HepG2 (cell line): ENCODE measurements around the gene MSMB. TPM values are rescaled to one million over a fixed set of nuclear protein-coding genes. Genes with fewer than 3 reads are reported as not detected.
A peak's percentile ranks its signal among the peaks of the same experiment; 100 is the strongest.
"Not testable (repeated sequence)": the region's sequence is repeated elsewhere in the genome, so short reads cannot be mapped to it uniquely, and the experiment has no call there.

Experiments used
- ELF3 ChIP-seq: IDR thresholded peaks from 2 replicates; pipeline ENCODE4 v1.6.1; 2016; ENCODE audit warnings: missing genetic modification reagents, missing compliant biosample characterization
- FOXK1 ChIP-seq: sonication (generic); formaldehyde crosslinking; IDR thresholded peaks from 2 replicates; pipeline ENCODE4 v1.4.0; 2020; ENCODE audit warnings: low read depth, missing genetic modification reagents, borderline replicate concordance
- ISL2 ChIP-seq: sonication (generic); formaldehyde crosslinking; IDR thresholded peaks from 2 replicates; pipeline ENCODE4 v1.5.0; 2020; ENCODE audit warnings: missing genetic modification reagents
- LCORL ChIP-seq, 2 experiments: fragments of 450-650 bp in 1 of 2; sonication (generic) in 1 of 2; formaldehyde crosslinking in 1 of 2; IDR thresholded peaks; 2 replicates each; pipeline versions ENCODE4 v1.5.0 to v1.6.1; 2017 to 2020; ENCODE audit warnings: antibody characterized with exemption in 1 of 2, missing genetic modification reagents in 1 of 2
- POLR2AphosphoS5 ChIP-seq: IDR thresholded peaks from 2 replicates; pipeline ENCODE4 v1.6.1; 2012; ENCODE audit warnings: low read depth, low read length
- PPARG ChIP-seq: conservative IDR thresholded peaks from 2 replicates; pipeline ENCODE4 v1.6.1; 2016; ENCODE audit warnings: missing biosample characterization, missing genetic modification reagents
- SOX5 ChIP-seq: IDR thresholded peaks from 2 replicates; pipeline ENCODE4 v1.6.1; 2016; ENCODE audit warnings: borderline replicate concordance
- ZNF264 ChIP-seq: sonication (generic); formaldehyde crosslinking; IDR thresholded peaks from 2 replicates; pipeline ENCODE4 v1.4.0; 2020; ENCODE audit warnings: missing genetic modification reagents
- ZNF460 ChIP-seq: sonication (generic); formaldehyde crosslinking; IDR thresholded peaks from 2 replicates; pipeline ENCODE4 v1.5.1; 2020; ENCODE audit warnings: missing genetic modification reagents, mild to moderate bottlenecking, borderline replicate concordance
- ZNF580 ChIP-seq: IDR thresholded peaks from 2 replicates; pipeline ENCODE4 v1.6.1; 2016; ENCODE audit warnings: low read depth, borderline replicate concordance
- ZNF605 ChIP-seq: sonication (generic); formaldehyde crosslinking; IDR thresholded peaks from 2 replicates; pipeline ENCODE4 v1.8.0; 2022; ENCODE audit warnings: mild to moderate bottlenecking, missing genetic modification reagents
- ZNF878 ChIP-seq: sonication (generic); formaldehyde crosslinking; IDR thresholded peaks from 2 replicates; pipeline ENCODE4 v1.8.1; 2023; ENCODE audit warnings: mild to moderate bottlenecking, missing genetic modification reagents, moderate library complexity
- polyA plus RNA-seq, 8 experiments: library from polyadenylated mRNA; depleted of rRNA in 3 of 8; stranded (reverse) in 7 of 8; unstranded in 1 of 8; fragments of >200 nt; fragmentation: Illumina TruSeq in 4 of 8; extraction: Trizol in 4 of 8; gene quantifications; 2 replicates each; pipeline versions ENCODE4 v1.2.1 to v1.2.3, GENCODE V29; 2011 to 2016; ENCODE audit warnings: low read depth in 4 of 8, missing spikeins in 1 of 8, mixed read lengths in 1 of 8; ENCODE audit not compliant: insufficient read depth in 1 of 8
- total RNA-seq, 5 experiments: library from RNA; depleted of rRNA; stranded (reverse); fragments of >200 nt; fragmentation: Illumina TruSeq; extraction: Trizol; gene quantifications; 2 replicates each; pipeline ENCODE4 v1.2.3, GENCODE V29; 2016; ENCODE audit warnings: low read depth in 1 of 5
- TF ChIP-seq, protein P1 (sequence below): IDR thresholded peaks from 2 replicates; pipeline ENCODE4 v1.6.1; 2016; ENCODE audit warnings: low read depth, missing genetic modification reagents, missing compliant biosample characterization
- TF ChIP-seq, protein P2 (sequence below): IDR thresholded peaks from 2 replicates; pipeline ENCODE4 v1.4.0; 2020; ENCODE audit warnings: mild to moderate bottlenecking, missing genetic modification reagents
- TF ChIP-seq, protein P3 (sequence below): sonication (generic); formaldehyde crosslinking; IDR thresholded peaks from 2 replicates; pipeline ENCODE4 v1.4.0; 2020; ENCODE audit warnings: missing genetic modification reagents
- TF ChIP-seq, protein P4 (sequence below): IDR thresholded peaks from 2 replicates; pipeline ENCODE4 v1.6.1; 2012; ENCODE audit warnings: low read depth, low read length, improper control_type of control experiment

The MSMB gene
- total and polyA plus RNA-seq, 2 of the 13 experiments (the other 11 are each of a cell fraction or from before 2014, with no cell fraction given) = 0.84 TPM; not detected in 1

DNA sequence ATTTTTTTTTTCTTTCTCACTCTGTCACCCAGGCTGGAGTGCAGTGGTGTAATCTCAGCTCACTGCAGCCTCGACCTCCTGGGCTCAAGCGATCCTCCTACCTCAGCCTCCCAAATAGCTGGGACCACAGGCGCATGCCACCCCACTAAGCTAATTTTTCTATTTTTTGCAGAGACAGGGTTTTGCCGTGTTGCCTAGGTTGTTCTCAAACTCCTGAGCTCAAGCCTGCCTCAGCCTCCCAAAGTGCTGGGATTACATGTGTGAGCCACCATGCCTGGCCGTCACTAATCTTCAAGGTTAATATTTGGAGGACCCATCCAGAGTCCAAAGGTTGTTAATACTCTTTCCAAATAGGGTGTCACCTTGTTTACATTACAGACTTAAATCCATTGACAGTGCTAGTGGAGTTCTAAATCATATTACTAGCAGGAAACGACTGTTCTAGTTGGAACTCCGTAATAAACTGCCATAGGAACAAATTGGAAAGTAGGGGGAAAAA, 43.8 kb downstream of the MSMB start (continued):
- peak; percentile 99 for TF ChIP-seq ZNF460
- TF ChIP-seq POLR2AphosphoS5 = peak; percentile 32; the same call in 1 of the 2 replicates
- peak; percentile 58; the same call in 1 of the 2 replicates for TF ChIP-seq SOX5 (CRISPR knock-in tag)
- TF ChIP-seq, protein P1, sequence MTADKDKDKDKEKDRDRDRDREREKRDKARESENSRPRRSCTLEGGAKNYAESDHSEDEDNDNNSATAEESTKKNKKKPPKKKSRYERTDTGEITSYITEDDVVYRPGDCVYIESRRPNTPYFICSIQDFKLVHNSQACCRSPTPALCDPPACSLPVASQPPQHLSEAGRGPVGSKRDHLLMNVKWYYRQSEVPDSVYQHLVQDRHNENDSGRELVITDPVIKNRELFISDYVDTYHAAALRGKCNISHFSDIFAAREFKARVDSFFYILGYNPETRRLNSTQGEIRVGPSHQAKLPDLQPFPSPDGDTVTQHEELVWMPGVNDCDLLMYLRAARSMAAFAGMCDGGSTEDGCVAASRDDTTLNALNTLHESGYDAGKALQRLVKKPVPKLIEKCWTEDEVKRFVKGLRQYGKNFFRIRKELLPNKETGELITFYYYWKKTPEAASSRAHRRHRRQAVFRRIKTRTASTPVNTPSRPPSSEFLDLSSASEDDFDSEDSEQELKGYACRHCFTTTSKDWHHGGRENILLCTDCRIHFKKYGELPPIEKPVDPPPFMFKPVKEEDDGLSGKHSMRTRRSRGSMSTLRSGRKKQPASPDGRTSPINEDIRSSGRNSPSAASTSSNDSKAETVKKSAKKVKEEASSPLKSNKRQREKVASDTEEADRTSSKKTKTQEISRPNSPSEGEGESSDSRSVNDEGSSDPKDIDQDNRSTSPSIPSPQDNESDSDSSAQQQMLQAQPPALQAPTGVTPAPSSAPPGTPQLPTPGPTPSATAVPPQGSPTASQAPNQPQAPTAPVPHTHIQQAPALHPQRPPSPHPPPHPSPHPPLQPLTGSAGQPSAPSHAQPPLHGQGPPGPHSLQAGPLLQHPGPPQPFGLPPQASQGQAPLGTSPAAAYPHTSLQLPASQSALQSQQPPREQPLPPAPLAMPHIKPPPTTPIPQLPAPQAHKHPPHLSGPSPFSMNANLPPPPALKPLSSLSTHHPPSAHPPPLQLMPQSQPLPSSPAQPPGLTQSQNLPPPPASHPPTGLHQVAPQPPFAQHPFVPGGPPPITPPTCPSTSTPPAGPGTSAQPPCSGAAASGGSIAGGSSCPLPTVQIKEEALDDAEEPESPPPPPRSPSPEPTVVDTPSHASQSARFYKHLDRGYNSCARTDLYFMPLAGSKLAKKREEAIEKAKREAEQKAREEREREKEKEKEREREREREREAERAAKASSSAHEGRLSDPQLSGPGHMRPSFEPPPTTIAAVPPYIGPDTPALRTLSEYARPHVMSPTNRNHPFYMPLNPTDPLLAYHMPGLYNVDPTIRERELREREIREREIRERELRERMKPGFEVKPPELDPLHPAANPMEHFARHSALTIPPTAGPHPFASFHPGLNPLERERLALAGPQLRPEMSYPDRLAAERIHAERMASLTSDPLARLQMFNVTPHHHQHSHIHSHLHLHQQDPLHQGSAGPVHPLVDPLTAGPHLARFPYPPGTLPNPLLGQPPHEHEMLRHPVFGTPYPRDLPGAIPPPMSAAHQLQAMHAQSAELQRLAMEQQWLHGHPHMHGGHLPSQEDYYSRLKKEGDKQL (CRISPR knock-in tag) = 0 out of 2 replicates have a peak, but pooled peaks have one; percentile 50
- TF ChIP-seq ZNF605 (CRISPR knock-in tag) = peak; percentile 49; the same call in 1 of the 2 replicates
- peak; percentile 58 for TF ChIP-seq ELF3 (CRISPR knock-in tag)
- TF ChIP-seq, protein P2, sequence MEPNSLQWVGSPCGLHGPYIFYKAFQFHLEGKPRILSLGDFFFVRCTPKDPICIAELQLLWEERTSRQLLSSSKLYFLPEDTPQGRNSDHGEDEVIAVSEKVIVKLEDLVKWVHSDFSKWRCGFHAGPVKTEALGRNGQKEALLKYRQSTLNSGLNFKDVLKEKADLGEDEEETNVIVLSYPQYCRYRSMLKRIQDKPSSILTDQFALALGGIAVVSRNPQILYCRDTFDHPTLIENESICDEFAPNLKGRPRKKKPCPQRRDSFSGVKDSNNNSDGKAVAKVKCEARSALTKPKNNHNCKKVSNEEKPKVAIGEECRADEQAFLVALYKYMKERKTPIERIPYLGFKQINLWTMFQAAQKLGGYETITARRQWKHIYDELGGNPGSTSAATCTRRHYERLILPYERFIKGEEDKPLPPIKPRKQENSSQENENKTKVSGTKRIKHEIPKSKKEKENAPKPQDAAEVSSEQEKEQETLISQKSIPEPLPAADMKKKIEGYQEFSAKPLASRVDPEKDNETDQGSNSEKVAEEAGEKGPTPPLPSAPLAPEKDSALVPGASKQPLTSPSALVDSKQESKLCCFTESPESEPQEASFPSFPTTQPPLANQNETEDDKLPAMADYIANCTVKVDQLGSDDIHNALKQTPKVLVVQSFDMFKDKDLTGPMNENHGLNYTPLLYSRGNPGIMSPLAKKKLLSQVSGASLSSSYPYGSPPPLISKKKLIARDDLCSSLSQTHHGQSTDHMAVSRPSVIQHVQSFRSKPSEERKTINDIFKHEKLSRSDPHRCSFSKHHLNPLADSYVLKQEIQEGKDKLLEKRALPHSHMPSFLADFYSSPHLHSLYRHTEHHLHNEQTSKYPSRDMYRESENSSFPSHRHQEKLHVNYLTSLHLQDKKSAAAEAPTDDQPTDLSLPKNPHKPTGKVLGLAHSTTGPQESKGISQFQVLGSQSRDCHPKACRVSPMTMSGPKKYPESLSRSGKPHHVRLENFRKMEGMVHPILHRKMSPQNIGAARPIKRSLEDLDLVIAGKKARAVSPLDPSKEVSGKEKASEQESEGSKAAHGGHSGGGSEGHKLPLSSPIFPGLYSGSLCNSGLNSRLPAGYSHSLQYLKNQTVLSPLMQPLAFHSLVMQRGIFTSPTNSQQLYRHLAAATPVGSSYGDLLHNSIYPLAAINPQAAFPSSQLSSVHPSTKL = peak; percentile 91
- peak; percentile 59; the same call in 1 of the 2 replicates for TF ChIP-seq FOXK1 (CRISPR knock-in tag)
- peak; percentile 74; the same call in 1 of the 2 replicates for TF ChIP-seq ZNF580
- TF ChIP-seq, protein P3, sequence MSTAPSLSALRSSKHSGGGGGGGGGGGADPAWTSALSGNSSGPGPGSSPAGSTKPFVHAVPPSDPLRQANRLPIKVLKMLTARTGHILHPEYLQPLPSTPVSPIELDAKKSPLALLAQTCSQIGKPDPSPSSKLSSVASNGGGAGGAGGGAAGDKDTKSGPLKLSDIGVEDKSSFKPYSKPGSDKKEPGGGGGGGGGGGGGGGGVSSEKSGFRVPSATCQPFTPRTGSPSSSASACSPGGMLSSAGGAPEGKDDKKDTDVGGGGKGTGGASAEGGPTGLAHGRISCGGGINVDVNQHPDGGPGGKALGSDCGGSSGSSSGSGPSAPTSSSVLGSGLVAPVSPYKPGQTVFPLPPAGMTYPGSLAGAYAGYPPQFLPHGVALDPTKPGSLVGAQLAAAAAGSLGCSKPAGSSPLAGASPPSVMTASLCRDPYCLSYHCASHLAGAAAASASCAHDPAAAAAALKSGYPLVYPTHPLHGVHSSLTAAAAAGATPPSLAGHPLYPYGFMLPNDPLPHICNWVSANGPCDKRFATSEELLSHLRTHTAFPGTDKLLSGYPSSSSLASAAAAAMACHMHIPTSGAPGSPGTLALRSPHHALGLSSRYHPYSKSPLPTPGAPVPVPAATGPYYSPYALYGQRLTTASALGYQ (CRISPR knock-in tag) = peak; percentile 56; the same call in 1 of the 2 replicates
- peak; percentile 29; the same call in 1 of the 2 replicates for TF ChIP-seq LCORL (IDR thresholded peaks at IDR 0.05)
- not testable (repeated sequence) for TF ChIP-seq LCORL (CRISPR knock-in tag; IDR thresholded peaks at IDR 0.05)
- TF ChIP-seq, protein P4, sequence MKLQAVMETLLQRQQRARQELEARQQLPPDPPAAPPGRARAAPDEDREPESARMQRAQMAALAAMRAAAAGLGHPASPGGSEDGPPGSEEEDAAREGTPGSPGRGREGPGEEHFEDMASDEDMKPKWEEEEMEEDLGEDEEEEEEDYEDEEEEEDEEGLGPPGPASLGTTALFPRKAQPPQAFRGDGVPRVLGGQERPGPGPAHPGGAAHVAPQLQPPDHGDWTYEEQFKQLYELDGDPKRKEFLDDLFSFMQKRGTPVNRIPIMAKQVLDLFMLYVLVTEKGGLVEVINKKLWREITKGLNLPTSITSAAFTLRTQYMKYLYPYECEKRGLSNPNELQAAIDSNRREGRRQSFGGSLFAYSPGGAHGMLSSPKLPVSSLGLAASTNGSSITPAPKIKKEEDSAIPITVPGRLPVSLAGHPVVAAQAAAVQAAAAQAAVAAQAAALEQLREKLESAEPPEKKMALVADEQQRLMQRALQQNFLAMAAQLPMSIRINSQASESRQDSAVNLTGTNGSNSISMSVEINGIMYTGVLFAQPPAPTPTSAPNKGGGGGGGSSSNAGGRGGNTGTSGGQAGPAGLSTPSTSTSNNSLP = peak; percentile 89
- TF ChIP-seq ISL2 = peak; percentile 70
- TF ChIP-seq PPARG (CRISPR knock-in tag) = peak; percentile 42; the same call in 1 of the 2 replicates
- peak; percentile 99 for TF ChIP-seq ZNF264 (CRISPR knock-in tag)
- peak; percentile 76 for TF ChIP-seq ZNF878
